Measurements from ENCODE around the gene OTP.
"Not testable (repeated sequence)": the region's sequence is repeated elsewhere in the genome, so short reads cannot be mapped to it uniquely, and the experiment has no call there.

Gene OTP

DNA sequence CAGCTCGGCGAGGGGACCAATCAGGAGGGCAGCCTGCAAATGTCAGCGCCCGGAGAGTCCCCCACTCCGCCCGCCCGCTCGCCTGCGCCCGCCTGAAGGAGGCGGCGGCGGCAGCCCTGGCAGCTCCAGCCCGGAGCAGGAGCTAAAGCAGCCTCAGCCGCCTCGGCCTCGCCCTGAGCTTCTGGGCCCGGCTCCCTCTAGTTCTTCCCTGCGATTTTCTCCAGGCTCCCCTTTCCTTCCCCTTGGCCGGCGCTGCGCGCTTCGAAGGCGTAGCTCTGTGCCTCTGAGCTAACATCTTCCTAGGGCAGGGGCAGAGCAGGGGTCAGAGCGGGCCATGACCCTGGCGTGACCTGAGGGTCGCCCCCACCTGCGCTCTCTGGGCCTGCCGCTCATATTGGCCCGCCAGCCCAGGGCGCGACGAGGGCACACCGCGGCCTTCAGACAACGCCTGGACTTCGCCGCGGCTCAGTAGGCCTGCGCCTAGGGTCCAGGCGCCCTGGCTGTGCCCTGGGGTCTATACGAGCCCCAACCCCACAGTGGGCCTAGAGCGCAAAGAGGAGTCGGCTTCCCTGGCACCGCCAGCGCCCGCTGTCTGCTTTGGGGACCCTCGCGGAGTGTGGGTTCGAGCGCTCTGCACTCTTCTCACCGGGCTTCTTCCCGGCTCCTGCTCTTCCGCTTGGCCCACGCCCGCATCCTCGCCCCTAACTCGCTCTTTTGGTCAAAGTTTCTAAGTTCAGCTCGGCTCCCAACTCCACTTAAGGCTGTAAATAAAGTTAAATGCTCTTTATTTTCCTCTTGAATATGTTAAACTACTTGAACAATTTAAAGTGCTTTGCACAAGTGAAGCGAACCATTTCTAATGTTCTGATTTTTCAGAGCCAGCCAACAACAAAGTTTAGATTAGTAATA lies 504 bp upstream of the OTP start:
- DNase-seq = no peak

DNA sequence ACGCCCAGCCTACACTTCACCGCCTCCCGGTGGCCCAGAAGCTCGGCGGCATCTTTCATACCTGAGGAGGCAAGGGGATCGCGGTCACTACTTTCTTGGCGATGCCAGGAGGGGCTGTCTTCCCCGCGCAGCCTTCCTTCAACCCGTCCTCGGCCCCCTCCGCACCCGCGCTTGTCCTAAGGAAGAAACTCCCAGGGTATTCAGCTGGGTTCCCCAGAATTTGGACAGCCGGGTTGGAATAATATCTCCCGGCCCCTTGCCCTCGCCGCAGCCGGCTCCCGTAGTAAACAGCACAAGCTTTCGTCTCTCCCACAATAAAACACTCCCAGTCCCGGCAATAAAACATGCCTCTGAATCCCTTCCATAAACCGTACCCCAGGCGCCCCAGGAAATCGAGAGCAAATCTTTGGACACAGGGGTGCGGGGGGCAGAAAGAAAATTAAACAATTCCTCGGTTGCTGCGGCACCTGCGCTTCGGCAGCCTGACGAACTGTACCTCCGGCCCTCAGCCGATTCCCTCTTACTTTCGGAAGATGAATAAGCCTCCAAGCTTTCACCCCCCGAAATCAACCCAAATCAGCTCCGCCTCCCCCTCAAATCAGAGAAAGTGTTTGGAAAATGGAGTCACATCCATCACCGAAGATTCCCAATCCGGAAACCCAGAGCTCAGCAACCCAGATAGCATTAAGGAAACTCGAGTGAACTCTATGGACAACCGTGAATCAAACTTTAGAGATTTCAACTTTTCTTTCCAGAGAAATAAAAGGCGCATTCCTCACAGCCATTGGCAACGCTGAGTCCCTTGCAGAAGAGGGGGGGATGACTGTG lies 1.1 kb downstream of the OTP start:
- no peak for DNase-seq

DNA sequence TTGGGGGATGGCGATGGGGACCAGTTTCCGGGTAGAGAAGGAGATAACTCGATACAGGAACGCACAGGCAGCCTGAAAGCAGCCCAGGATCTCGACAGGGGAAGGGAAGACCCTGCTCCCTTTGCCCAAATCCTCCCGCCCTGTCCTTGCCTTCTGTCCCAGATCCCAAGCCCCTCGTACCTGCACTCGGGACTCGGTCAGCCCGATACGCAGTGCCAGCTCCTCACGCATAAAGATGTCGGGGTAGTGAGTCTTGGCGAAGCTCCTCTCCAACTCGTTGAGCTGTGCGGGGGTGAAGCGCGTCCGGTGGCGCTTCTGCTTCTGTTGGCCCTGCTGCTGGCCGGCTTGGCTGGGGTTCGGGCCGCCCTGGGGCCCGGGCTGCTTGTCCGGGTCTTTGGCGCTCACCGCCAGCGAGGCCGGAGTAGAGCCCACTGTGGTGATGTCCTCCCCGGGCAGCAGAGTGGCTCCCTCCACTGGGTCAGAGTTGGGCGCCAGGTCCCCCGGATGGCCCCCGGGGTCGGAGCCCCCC lies 1.8 kb downstream of the OTP start:
- no peak for DNase-seq

DNA sequence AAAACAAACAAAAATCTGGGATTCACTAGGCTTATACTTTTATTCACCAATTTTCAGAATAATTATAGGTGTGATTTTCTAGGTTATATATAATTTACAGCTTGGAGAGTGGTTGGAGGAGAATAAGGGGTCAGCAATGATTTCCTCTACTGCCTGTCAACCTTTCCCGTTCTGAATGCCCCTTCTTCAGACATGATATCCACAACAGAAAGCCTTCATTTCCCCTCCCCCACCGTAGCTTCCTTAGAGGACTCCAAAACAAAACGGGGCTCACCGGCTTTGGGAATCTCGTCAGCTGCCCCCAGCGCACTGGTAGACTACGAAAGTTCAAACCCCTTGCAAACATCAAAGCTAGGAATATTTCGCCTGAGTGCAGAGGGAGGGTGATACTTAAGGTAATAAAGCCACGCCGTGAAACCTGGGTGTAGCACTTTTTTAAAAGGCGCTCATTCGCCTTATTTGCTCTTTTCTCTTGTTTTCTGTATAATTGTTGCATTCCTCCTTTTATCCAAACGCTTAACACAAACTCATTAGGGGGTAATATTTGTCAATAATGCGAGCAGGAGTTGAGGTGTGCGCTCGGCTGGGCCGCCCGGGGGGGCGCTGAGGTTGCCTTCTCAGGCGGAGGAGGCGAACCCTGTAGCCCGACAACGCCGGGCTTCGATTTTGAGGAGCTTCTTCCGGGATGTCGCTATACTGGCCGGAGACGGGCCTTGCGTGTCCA lies 2.4 kb downstream of the OTP start:
- DNase-seq = no peak

DNA sequence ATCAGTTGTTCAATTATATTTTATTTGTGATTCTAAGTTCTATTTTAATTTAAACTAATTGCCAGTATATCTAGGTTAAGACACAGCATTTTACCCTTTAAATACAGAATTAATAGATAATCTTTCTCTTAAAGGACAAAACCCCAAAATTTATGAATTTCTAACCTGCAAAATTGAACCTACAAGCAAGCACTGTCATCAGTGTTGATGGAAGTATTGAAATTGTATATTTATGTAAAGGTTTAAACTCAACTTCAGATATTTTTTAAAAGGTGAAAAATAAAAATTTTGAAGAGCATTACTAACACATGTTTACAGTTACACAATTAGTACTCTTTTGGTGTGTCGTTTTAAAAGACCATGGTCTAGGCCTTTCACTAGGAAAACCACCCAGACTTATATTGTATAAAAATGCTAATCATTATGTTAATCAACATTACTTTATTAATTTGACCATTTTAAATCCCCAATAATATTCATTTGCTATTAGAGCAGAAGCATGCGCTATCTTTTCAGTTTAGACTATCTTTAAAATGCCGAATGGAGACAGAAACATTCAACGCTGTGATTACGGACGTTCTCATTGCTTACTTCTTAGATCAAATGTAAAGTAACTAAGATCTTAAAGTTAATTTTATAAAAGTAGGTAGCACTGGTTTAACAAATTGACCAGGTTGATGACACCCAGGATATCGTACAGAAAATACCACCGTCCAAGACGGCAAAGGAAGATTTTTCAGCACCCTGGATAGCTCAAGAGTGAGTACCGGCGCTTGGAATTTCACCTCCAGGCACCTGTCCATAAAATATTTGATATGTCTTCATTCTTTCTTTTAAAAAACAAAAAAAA lies 3.2 kb downstream of the OTP start:
- no peak for DNase-seq

DNA sequence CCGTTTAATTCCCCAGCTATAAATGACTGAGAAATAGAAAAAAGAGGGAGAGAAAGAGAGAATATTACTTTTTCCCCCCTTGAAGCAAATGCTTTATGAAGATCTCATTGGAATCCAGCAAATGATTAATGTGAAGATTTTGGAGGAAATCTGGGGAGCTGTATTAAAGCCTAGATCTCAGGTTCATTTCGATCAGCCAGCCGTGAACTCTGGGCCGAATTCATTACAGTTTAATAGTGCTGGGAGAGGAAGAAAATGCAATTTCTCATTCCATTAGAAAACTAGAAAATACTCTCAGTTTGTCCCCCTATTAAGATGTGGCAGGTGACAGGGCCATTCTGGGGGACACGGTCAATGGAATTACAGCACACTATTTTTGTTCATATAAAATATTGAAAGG lies 4.8 kb downstream of the OTP start:
- DNase-seq = no peak

DNA sequence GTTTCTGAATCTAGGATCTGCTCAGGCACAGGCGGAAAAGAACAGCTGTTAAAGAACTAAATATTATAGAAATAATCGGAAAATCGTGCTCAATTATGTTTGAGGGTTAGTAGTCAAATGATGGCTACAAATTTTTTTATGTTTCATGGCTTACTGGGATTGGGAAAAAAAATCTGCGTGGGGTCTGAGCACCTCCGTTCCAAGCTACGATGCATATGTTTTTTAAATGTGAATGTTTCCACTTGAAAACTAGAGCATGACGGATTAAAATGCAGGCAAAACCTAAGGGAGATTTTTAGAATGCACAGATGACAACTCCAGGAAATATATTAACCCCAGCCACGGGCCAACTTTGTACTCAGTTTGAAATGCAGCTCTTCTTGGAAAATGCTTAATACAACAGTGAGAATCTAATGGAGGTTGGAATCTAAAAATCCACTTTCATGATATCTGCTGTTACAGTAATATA lies 5.3 kb downstream of the OTP start:
- no peak for DNase-seq

DNA sequence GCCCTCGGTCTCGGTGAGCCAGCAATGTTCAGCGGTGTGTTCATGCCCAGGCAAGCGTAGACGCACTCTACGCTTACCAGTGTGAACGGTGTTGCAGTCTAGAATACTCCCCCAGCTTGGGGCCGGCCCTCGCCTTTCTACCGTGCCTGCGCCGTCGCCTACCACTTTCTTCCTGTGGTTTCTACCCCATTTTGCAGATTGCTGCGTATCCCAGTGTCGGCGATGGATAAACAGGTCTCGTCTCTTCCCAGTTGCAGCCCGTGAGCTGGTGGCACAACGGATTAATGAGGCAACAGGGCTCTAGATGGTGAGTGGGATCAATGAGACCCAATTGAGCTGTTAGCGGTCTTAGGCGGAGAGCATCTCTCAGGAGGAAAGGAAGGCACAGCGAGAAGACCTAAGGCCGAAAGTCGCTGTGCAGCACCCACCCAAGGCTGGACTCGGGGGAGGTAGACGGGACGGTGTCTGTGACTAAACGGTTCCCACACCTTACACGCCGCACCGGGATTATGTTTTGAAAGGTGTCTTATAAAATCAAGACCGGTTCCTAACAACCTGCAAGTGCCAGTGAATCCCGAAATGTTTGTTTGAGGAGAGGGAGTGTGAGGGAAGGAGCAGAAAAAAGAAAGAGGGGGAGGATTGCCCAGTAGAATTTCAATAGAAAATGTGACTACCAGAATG lies 5.8 kb downstream of the OTP start:
- DNase-seq = no peak

DNA sequence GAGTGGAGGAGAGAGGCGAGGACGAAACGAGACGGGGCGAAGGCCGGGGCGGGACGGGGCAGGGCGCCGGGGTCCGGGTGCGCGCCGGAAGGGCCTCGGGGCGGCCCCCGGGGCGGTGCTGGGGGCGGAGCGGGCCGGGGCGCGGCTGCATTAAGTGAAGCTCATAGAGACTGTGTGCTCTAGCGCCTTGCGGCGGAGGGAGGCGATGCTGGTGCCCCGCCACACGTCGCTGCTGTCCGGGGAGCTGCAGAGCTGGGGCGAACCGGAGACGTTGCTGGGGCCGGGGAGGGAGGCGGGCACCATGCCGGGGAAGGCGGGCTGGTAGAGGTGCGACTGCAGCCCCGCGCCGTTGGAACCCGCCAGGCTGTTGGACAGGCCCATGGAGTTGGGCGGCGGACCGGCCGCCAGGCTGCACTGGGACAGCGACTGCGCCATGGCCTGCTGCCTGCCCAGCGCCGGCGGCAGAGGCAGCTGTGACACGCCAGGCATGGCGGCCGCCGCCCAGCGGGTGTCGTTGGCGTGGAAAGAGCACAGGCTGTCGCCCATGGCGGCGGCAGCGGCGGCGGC lies 8.3 kb downstream of the OTP start:
- peak; percentile 28 for DNase-seq

DNA sequence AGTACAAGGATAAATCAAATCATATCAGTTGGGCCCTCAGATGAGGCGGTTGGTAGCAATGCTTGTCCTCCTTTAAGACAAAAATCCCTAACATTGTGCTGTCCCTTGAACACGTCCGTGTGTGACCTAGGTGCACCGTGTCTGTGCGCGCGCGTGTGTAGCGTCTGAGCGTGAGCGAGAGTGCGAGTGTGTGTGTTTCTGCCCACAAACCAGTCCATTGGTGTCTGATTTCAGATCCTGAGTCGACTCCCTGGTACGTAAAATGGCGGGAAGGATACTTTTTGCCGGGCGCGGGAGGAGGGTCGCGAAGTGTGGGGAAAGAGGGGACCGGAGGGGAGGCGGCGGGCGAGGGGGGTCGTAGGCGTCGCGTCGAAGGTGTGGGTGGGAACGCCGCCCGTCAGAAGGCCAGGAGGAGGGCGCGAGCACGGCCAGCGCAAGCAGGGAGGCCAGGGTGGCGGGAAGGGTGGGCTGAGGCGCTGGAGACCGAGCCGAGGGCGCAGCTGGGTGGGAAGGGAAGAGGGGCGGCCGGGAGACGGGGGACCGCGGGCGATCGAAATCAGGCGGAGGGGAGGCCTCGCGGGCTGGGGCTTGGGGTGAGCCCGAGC lies 8.9 kb downstream of the OTP start:
- DNase-seq = no peak

DNA sequence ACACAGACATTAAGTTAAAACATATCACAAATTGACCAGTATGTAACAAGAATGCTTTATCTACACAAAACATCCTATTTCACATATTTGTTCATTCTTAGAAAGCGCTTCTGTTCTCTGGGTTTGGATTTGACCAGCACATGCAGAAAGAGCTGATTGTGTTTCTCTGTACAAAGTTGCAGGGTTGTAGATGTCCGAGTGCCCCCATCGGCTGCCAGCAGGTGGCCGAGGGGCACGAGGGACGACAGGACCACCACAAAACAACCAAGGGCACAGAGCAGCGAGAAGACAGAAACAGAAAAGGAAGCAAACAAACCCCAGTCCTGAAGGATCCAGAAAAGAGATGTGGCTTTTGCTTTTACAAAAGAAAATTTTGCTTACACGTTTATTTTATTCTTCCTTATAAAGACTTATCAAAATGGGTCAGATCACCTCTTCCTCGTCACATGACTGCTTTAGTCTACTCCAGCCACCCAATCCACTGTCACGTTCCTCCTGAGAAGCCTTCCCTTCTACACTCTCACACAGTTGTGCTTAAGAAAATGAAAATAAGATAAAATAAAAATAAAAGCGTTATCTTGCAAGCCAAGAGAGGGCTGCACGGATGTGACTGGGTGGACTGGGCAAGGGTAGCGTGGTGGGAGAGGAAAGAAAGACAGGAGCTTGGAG lies 9.5 kb downstream of the OTP start:
- no peak for DNase-seq

DNA sequence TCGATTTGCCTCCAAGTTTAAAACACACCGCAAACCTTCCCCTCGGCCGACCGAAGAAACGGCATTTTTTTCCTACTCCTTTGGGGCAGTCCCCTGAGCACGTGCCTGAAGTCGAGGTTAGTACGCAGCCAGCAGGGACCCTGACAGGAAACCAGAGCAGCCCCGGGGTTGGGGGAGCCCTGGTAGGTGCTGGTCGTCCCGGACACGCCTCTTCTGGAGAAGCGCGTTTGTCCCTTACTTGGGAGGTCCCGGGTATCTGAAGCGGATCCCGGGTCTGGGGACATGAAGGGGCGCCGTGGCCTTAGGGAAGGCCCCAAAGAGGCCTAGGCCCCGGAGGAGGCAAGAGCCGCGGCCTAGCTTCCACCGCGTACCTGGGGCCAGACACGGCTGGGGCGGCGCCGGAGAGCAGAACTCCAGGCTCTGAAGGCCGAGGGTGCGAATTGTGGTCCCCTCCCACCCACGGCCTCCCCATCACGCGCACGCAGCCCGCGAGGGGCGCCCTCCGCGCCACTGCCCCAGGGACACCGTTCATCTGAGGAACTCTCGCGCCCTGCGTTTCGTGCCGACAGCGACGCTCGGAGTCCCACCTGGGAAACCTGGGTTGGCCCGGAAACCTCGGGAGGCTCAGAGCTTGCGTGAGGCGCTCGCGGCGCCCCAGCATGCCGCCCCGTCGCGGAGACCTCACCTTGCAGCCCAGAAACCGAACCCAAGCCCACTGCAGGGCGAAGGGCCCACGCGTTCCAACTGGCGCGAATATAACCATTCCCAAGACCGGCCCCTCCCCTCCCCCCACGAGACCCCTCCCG lies 10.4 kb downstream of the OTP start:
- DNase-seq = no peak

DNA sequence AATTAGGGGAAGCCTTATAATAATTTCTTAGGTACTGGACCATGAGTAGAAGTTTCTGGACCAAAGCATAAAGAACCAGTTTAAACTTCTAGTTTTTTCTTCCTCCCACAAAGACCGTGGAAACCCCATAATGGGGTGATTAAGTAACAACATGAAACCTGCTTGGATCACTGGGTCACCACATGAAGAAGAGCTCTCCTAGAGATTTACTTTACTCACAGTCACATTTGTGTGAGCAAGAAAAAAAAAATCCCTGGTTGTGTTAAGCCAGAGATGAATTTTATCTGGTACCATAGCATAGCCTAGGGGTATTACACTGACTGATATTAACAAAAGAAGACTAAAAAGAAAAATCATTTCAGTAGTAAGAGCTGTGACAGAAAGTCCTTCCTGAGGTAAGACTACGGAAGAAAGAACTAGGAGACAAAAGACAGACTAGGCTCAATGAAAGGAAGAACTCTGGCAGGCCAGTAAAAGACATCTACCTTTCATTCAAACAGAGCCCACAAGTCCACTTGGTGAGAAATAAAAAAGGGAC lies 15.2 kb downstream of the OTP start:
- DNase-seq = no peak

DNA sequence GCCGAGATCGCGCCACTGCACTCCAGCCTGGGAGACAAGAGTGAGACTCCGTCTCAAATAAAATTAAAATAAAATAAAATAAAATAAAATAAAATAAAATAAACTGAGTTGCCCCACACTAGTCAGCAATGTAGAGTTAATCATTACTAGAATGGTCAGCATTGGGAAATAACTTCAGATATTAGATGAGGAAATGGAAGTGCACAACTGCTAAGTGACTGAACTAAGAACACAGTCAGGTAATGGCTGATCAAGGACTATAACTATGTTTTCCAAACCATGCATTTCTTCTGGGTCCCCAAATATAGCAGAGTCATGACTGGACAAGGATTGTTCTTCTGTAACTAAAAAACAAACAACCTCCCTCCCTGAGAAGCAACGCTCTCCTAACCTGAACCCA lies 17.1 kb downstream of the OTP start:
- no peak for DNase-seq

DNA sequence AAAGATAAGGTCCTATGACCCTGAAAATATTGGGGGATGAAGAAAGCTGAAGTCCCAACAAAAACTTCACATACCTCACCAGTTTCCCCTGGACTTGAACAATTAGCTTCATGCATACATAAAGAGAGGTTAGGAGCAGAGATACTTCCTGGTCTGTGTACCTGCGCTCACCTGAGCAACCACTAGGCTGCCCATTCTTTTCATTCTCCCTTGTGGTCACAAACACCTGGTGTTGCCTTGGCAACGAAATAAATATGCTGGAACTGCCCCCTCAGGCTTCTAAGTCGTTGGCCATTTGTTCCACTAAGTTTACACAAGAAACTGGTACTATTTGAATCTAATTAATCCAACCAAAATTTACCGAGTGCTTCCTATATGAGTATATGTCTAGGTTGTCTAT lies 18.1 kb downstream of the OTP start:
- DNase-seq = no peak

DNA sequence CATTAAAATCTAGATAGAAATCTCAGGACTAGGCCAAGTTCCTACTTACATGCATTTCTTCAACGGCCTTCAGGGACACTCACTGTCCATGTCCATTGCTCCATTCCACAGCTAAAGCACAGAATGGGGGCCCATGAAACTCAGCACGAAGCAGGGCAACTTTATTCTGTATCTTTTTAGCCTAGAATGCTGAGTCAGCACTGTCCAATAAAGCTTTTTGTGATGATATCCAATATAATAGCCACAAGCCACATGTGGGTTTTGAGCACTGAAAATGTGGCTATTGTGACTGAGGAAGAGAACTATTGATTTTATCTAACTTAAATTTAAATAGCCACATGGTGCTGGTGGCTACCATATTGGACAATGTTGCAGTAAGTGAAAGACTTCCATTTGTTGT lies 21.6 kb downstream of the OTP start:
- no peak for DNase-seq

DNA sequence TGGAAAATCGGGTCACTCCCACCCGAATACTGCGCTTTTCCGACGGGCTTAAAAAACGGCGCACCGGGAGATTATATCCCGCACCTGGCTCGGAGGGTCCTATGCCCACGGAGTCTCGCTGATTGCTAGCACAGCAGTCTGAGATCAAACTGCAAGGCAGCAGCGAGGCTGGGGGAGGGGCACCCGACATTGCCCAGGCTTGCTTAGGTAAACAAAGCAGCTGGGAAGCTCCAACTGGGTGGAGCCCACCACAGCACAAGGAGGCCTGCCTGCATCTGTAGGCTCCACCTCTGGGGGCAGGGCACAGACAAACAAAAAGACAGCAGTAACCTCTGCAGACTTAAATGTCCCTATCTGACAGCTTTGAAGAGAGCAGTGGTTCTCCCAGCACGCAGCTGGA lies 29.6 kb downstream of the OTP start:
- not testable (repeated sequence) for DNase-seq

DNA sequence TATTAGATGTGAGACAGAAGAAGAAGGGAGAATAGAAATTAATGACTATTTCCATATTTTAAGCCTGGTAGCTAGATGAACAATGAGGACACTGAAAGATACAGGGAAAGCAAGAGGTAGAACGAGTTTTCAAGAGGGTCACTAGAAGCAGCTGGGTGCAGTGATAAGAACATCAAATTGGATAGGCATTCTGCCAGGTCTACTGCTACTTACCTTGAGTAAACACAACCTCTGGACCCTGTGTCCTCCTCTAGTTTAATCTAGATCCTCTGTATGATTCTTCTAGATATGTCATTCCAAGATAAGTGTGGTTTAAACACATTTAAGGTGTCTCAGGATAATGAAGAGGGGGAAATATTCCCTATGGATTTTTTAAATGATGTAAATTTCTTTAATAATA lies 31.2 kb downstream of the OTP start:
- DNase-seq = no peak

DNA sequence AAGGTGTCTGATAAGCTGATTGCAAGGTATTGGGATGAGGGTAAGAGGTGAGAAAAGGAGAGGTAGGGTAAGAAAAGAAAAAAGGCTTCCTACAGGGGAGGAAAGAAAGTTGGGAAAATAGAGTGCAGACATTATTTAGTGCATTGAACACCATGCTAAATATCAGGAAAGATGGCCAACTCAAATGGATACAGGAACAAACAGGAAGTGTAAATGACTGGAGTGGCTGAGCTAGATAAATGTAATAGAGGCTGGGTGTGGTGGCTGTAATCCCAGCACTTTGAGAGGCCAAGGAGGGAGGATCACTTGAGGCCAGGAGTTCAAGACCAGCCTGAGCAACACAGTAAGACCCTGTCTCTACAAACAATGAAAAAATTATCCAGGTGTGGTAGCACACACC lies 32.2 kb downstream of the OTP start:
- no peak for DNase-seq
